H1 (cell line): Measurements from ENCODE around the gene KRTAP5-1. TPM values are rescaled to one million over a fixed set of nuclear protein-coding genes. Genes with fewer than 3 reads are reported as not detected.

ENCODE experiments used
- CTCF ChIA-PET: fragments of 300-600 bp; sonication (Branson Sonifier 250); formaldehyde crosslinking; loops from one replicate; lab custom pipeline; 2021; ENCODE audit not compliant: partially characterized antibody; lab: Charles Lee
- POLR2A ChIA-PET: fragments of 300-600 bp; sonication (Branson Sonifier 250); formaldehyde crosslinking; loops from one replicate; lab custom pipeline; 2021; ENCODE audit warnings: inconsistent platforms; ENCODE audit not compliant: partially characterized antibody; lab: Charles Lee
- DNase-seq, 2 experiments: peaks; one replicate each; pipeline versions ENCODE4 v3.0.0 to v3.0.0-alpha.2; 2010 to 2022; ENCODE audit warnings: low spot score in 2 of 2, low read depth in 1 of 2, mixed read lengths in 1 of 2
- FAIRE-seq: peaks from 2 replicates; lab custom pipeline; 2011; peaks lifted over from hg19 to GRCh38; lab: Jason Lieb, UNC
- H2AFZ ChIP-seq: 2 replicates; pipeline ENCODE4 v1.8.1; 2012; ENCODE audit warnings: low read length, inconsistent platforms
- H2AK5ac ChIP-seq: 2 replicates; pipeline ENCODE4 v1.6.1; 2013; ENCODE audit warnings: low read depth, low read length
- H2BK120ac ChIP-seq: replicated peaks from 2 replicates; pipeline ENCODE3; 2013; ENCODE audit warnings: low read depth, low read length, inconsistent platforms
- H2BK12ac ChIP-seq: 2 replicates; pipeline ENCODE4 v1.6.1; 2013; ENCODE audit warnings: low read depth, low read length
- H2BK15ac ChIP-seq: 2 replicates; pipeline ENCODE4 v1.6.1; 2013; ENCODE audit warnings: low read length
- H2BK20ac ChIP-seq: 2 replicates; pipeline ENCODE4 v1.6.1; 2013; ENCODE audit warnings: low read length
- H2BK5ac ChIP-seq: 2 replicates; pipeline ENCODE4 v1.6.1; 2013; ENCODE audit warnings: low read depth, low read length
- H3K14ac ChIP-seq: 2 replicates; pipeline ENCODE4 v1.6.1; 2013; ENCODE audit warnings: inconsistent platforms; ENCODE audit not compliant: insufficient read length
- H3K18ac ChIP-seq: 2 replicates; pipeline ENCODE4 v1.6.1; 2013; ENCODE audit warnings: low read length; ENCODE audit errors: extremely low read depth
- H3K23ac ChIP-seq: 2 replicates; pipeline ENCODE4 v1.6.1; 2013; ENCODE audit warnings: inconsistent platforms; ENCODE audit not compliant: insufficient read length
- H3K23me2 ChIP-seq: 2 replicates; pipeline ENCODE4 v1.6.1; 2013; ENCODE audit warnings: low read depth, low read length
- H3K27ac ChIP-seq: 2 replicates; pipeline ENCODE4 v1.6.1; 2011; ENCODE audit warnings: low read depth, low read length, inconsistent platforms
- H3K27me3 ChIP-seq, 4 experiments: replicated peaks in 1 of 4; 1 replicate in 1 of 4; 2 replicates in 3 of 4; pipeline versions ENCODE4 v1.6.1 to v1.8.1; 2011 to 2013; ENCODE audit warnings: low read length in 3 of 4, mild to moderate bottlenecking in 3 of 4, inconsistent platforms in 2 of 4, mixed read lengths in 2 of 4, moderate library complexity in 1 of 4; ENCODE audit not compliant: control insufficient read depth in 3 of 4, insufficient read depth in 3 of 4; ENCODE audit errors: extremely low read depth in 1 of 4
- H3K36me3 ChIP-seq, 4 experiments: 2 replicates each; pipeline versions ENCODE4 v1.6.1 to v1.8.1; 2011 to 2013; ENCODE audit warnings: mild to moderate bottlenecking in 4 of 4, low read length in 3 of 4, moderate library complexity in 2 of 4, control low read depth in 1 of 4, inconsistent platforms in 1 of 4; ENCODE audit not compliant: insufficient read depth in 4 of 4, control insufficient read depth in 2 of 4
- H3K4ac ChIP-seq: replicated peaks from 2 replicates; pipeline ENCODE3; 2013; ENCODE audit warnings: low read length, low read depth, mixed read lengths, inconsistent platforms; ENCODE audit not compliant: insufficient read length
- H3K4me1 ChIP-seq, 4 experiments: replicated peaks in 1 of 4; 1 replicate in 1 of 4; 2 replicates in 3 of 4; pipeline versions ENCODE4 v1.6.1 to v1.8.1; 2011 to 2013; ENCODE audit warnings: low read length in 3 of 4, inconsistent platforms in 2 of 4, mixed read lengths in 1 of 4; ENCODE audit not compliant: insufficient read depth in 4 of 4, control insufficient read depth in 3 of 4
- H3K4me2 ChIP-seq, 2 experiments: 2 replicates each; pipeline versions ENCODE4 v1.6.1 to v1.8.1; 2011 to 2013; ENCODE audit warnings: low read depth in 2 of 2, low read length in 2 of 2, control low read depth in 1 of 2, inconsistent platforms in 1 of 2, mild to moderate bottlenecking in 1 of 2; ENCODE audit not compliant: insufficient read depth in 1 of 2
- H3K4me3 ChIP-seq, 4 experiments: fragments of 200-600, 300-600 bp in 1 of 4; sonication (generic), shearing (Covaris generic), sonication (Bioruptor Twin) in 1 of 4; 2 replicates each; pipeline versions ENCODE4 v1.5.1 to v1.8.1; 2011 to 2016; ENCODE audit warnings: low read length in 4 of 4, low read depth in 3 of 4, control low read depth in 2 of 4, inconsistent platforms in 2 of 4, mild to moderate bottlenecking in 2 of 4, mixed read lengths in 1 of 4, moderate library complexity in 1 of 4; ENCODE audit not compliant: insufficient read depth in 2 of 4; ENCODE audit errors: extremely low read depth in 1 of 4
- H3K56ac ChIP-seq: replicated peaks from 2 replicates; pipeline ENCODE3; 2013; ENCODE audit warnings: low read depth, mild to moderate bottlenecking, mixed read lengths, low read length, inconsistent platforms; ENCODE audit not compliant: insufficient read length
- H3K79me1 ChIP-seq: 2 replicates; pipeline ENCODE4 v1.6.1; 2013; ENCODE audit warnings: low read depth, low read length, control low read depth
- H3K79me2 ChIP-seq, 2 experiments: 2 replicates each; pipeline versions ENCODE4 v1.6.1 to v1.8.1; 2012 to 2013; ENCODE audit warnings: low read length in 2 of 2, mild to moderate bottlenecking in 2 of 2, inconsistent platforms in 1 of 2; ENCODE audit not compliant: insufficient read depth in 2 of 2, control insufficient read depth in 1 of 2
- H3K9ac ChIP-seq, 4 experiments: replicated peaks in 1 of 4; 1 replicate in 1 of 4; 2 replicates in 3 of 4; pipeline versions ENCODE4 v1.6.1 to v1.8.1; 2011 to 2013; ENCODE audit warnings: low read depth in 3 of 4, low read length in 3 of 4, control low read depth in 2 of 4, mild to moderate bottlenecking in 2 of 4, moderate library complexity in 2 of 4, inconsistent platforms in 1 of 4; ENCODE audit errors: extremely low read depth in 1 of 4
- H3K9me3 ChIP-seq, 2 experiments: 2 replicates each; pipeline versions ENCODE4 v1.6.1 to v1.8.1; 2012 to 2013; ENCODE audit warnings: mild to moderate bottlenecking in 2 of 2, moderate library complexity in 2 of 2, control low read depth in 1 of 2, inconsistent platforms in 1 of 2, low read depth in 1 of 2, low read length in 1 of 2, mixed read lengths in 1 of 2; ENCODE audit not compliant: insufficient read depth in 2 of 2
- H4K20me1 ChIP-seq, 2 experiments: replicated peaks in 1 of 2; 2 replicates each; pipeline versions ENCODE3 to v1.8.1; 2011 to 2013; ENCODE audit warnings: inconsistent platforms in 2 of 2, low read length in 2 of 2, mild to moderate bottlenecking in 1 of 2; ENCODE audit not compliant: insufficient read depth in 2 of 2, control insufficient read depth in 1 of 2
- H4K5ac ChIP-seq: 2 replicates; pipeline ENCODE4 v1.6.1; 2013; ENCODE audit warnings: low read length, low read depth, mixed read lengths, inconsistent platforms; ENCODE audit not compliant: insufficient read length
- H4K8ac ChIP-seq: 2 replicates; pipeline ENCODE4 v1.8.0; 2013; ENCODE audit warnings: mild to moderate bottlenecking, moderate library complexity, low read length, inconsistent platforms; ENCODE audit not compliant: insufficient read depth; ENCODE audit errors: extremely low read depth
- H4K91ac ChIP-seq: replicated peaks from 2 replicates; pipeline ENCODE3; 2013; ENCODE audit warnings: low read length, mixed read lengths, inconsistent platforms; ENCODE audit not compliant: insufficient read length
- ASH2L ChIP-seq: fragments of 200-600, 300-600 bp; sonication (generic); IDR thresholded peaks from one replicate; pipeline ENCODE4 v1.7.1; 2017; ENCODE audit warnings: low read length
- WGBS, 2 experiments: shearing (Covaris generic) in 1 of 2; methylation state at CpG; one replicate each; pipeline versions ENCODE4 v1.1.6 to v1.1.7; 2013 to 2015; ENCODE audit warnings: low lambda C conversion rate in 2 of 2, mixed read lengths in 2 of 2, inconsistent platforms in 1 of 2, low coverage in 1 of 2, missing lambda C conversion rate in 1 of 2; ENCODE audit not compliant: insufficient replicate concordance in 2 of 2, insufficient coverage in 1 of 2, insufficient read length in 1 of 2; ENCODE audit errors: extremely low coverage in 1 of 2, missing lambda C conversion rate in 1 of 2; 5-methylcytosine and 5-hydroxymethylcytosine counted together
- polyA plus RNA-seq, 7 experiments: library from polyadenylated mRNA; depleted of rRNA in 3 of 7; stranded (reverse) in 5 of 7; unstranded in 2 of 7; fragments of >200 nt in 5 of 7; fragments of 200-250 nt in 2 of 7; gene quantifications; 1 replicate in 5 of 7; 2 replicates in 1 of 7; 4 replicates in 1 of 7; pipeline versions ENCODE4 v1.2.1 to v1.2.3, GENCODE V29; 2011 to 2013; ENCODE audit warnings: missing spikeins in 2 of 7, mixed read lengths in 2 of 7
- total RNA-seq: library from RNA; stranded (reverse); fragmentation: NEBNext Ultra II Directional; extraction: Animal tissue kit (Norgen Biotek cat#: 25700); gene quantifications from 2 replicates; pipeline ENCODE4 v1.2.1, GENCODE V29; 2021

Gene KRTAP5-1
- total and polyA plus RNA-seq, 2 of the 8 experiments (the other 6 are each of a cell fraction or from before 2014, with no cell fraction given) = not detected

DNA sequence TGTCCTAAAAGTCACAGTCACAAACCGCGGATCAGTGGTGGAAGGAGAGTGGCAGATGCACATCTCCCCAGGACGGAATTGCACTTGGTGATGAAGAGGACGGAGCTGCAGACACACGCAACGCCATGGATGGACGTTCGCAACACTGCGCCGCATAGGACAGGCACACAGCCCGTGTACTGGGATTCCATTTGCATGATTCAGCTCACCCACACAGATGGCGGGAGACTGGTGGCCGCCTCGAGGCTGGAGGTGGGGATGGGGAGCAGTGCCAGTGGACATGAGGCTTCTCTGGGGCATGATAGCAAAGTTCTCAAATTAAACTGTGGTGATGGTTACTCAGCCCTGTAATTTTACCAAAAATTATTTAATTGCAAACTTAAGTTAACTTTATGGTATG is 50.4 kb downstream of the KRTAP5-1 start:
- Histone ChIP-seq H3K9ac (peak overlapping the region in 1 of 4 experiments; percentile 11; a peak in 1 of 7 replicates), H3K36me3 (no peaks in the 10 kb centered on the region), H2BK20ac (no peak overlapping the region), H3K56ac (no peak overlapping the region), H3K23ac (no peak overlapping the region), H2BK120ac (no peak overlapping the region), H4K91ac (no peak overlapping the region), H4K20me1 (peaks cover 0 to 9% of the 10 kb centered on the region in 2 experiments), H2AFZ (no peak overlapping the region), H3K14ac (no peak overlapping the region), H3K4me3 (no peak overlapping the region), H4K8ac (peak overlapping the region; percentile 57; the same call in 1 of the 2 replicates), H3K27me3 (peaks cover 0 to 9% (median 5%) of the 10 kb centered on the region in 4 experiments; a peak in 5 of 7 replicates), H3K4me2 (no peak overlapping the region), H2BK15ac (no peak overlapping the region), H4K5ac (no peak overlapping the region), H3K23me2 (no peaks in the 10 kb centered on the region), H2AK5ac (no peak overlapping the region), H3K79me1 (peaks cover 24% of the 10 kb centered on the region), H3K4ac (no peak overlapping the region), H3K79me2 (peaks cover 0 to 52% of the 10 kb centered on the region in 2 experiments; a peak in 1 of 4 replicates), H3K9me3 (no peaks in the 10 kb centered on the region), H3K27ac (no peak overlapping the region), H3K4me1 (no peaks in the 10 kb centered on the region; a peak in 1 of 7 replicates), H3K18ac (no peak overlapping the region), H2BK12ac (no peak overlapping the region), H2BK5ac (no peak overlapping the region)
- FAIRE-seq (no peak), DNase-seq (no peak)
- TF ChIP-seq ASH2L = no peak
- CTCF ChIA-PET = interaction anchor here (1.1 to 2.6 kb wide), 3 partner anchors 8 to 100 kb away, joined by 3 to 12 read pairs (median 4); no protein-coding TSS in a partner anchor
- WGBS, 2 experiments = 95% methylated on average over 14 of the region's 14 CpGs; no CpG with 5 or more reads in 1 of the 2 experiments
- POLR2A ChIA-PET = no interaction called here

Other genes starting within 250 kb of the KRTAP5-1 start
- 26.2 and 27.1 TPM in 2 replicates for gene BRSK2, start 195.3 kb downstream of the KRTAP5-1 start, total RNA-seq
- 17.3 and 23.9 TPM in 2 replicates for gene BRSK2, start 195.3 kb downstream of the KRTAP5-1 start, polyA plus RNA-seq (2011; rRNA removed)
- 18.3 and 18.6 TPM in 2 replicates for gene MOB2, start 98.5 kb downstream of the KRTAP5-1 start, total RNA-seq
- 28.2 and 28.5 TPM in 2 replicates for gene MOB2, start 98.5 kb downstream of the KRTAP5-1 start, polyA plus RNA-seq (2011; rRNA removed)
- gene DUSP8, start 13.0 kb downstream of the KRTAP5-1 start, total RNA-seq = 2.1 and 2.8 TPM in 2 replicates
- gene DUSP8, start 13.0 kb downstream of the KRTAP5-1 start, polyA plus RNA-seq (2011; rRNA removed) = 3.6 and 4.1 TPM in 2 replicates
- not detected in 2 replicates for gene KRTAP5-2, start 13.0 kb upstream of the KRTAP5-1 start, total RNA-seq
- not detected in 2 replicates for gene KRTAP5-2, start 13.0 kb upstream of the KRTAP5-1 start, polyA plus RNA-seq (2011; rRNA removed)
- not detected in 2 replicates for gene KRTAP5-3, start 23.2 kb upstream of the KRTAP5-1 start, total RNA-seq
- not detected in 2 replicates for gene KRTAP5-3, start 23.2 kb upstream of the KRTAP5-1 start, polyA plus RNA-seq (2011; rRNA removed)
- gene KRTAP5-4, start 36.9 kb upstream of the KRTAP5-1 start, total RNA-seq = not detected in 2 replicates
- not detected in 2 replicates for gene KRTAP5-4, start 36.9 kb upstream of the KRTAP5-1 start, polyA plus RNA-seq (2011; rRNA removed)
- gene KRTAP5-5, start 44.5 kb upstream of the KRTAP5-1 start, total RNA-seq = not detected in 2 replicates
- 0.09 TPM in 1 of 2 replicates, not detected in the other for gene KRTAP5-5, start 44.5 kb upstream of the KRTAP5-1 start, polyA plus RNA-seq (2011; rRNA removed)
- gene KRTAP5-6, start 111.9 kb upstream of the KRTAP5-1 start, total RNA-seq = not detected in 2 replicates
- gene KRTAP5-6, start 111.9 kb upstream of the KRTAP5-1 start, polyA plus RNA-seq (2011; rRNA removed) = not detected in 2 replicates
- 0.22 and 0.23 TPM in 2 replicates for gene IFITM10, start 165.3 kb upstream of the KRTAP5-1 start, total RNA-seq
- 0.08 and 0.14 TPM in 2 replicates for gene IFITM10, start 165.3 kb upstream of the KRTAP5-1 start, polyA plus RNA-seq (2011; rRNA removed)
- gene CTSD, start 178.6 kb upstream of the KRTAP5-1 start, total RNA-seq = 169 and 182 TPM in 2 replicates
- 173 and 243 TPM in 2 replicates for gene CTSD, start 178.6 kb upstream of the KRTAP5-1 start, polyA plus RNA-seq (2011; rRNA removed)
- gene SYT8, start 249.7 kb upstream of the KRTAP5-1 start, total RNA-seq = not detected in 2 replicates
- not detected in 2 replicates for gene SYT8, start 249.7 kb upstream of the KRTAP5-1 start, polyA plus RNA-seq (2011; rRNA removed)